GM12878 (cell line): ENCODE measurements around the gene RPS8. TPM values are rescaled to one million over a fixed set of nuclear protein-coding genes. Genes with fewer than 3 reads are reported as not detected.

Source experiments
- BACH1 ChIP-seq: fragments of 450-650 bp; IDR thresholded peaks from 2 replicates; pipeline ENCODE4 v1.6.1; 2017; ENCODE audit warnings: mild to moderate bottlenecking, borderline replicate concordance
- BRCA1 ChIP-seq: IDR thresholded peaks from 2 replicates; pipeline ENCODE4 v1.6.1; 2011; ENCODE audit warnings: low read depth, low read length, improper control_type of control experiment
- DPF2 ChIP-seq: fragments of 450-650 bp; IDR thresholded peaks from 2 replicates; pipeline ENCODE4 v1.6.1; 2017; ENCODE audit warnings: mild to moderate bottlenecking
- EED ChIP-seq: sonication (generic); IDR thresholded peaks from 2 replicates; pipeline ENCODE4 v1.6.1; 2016; ENCODE audit warnings: antibody characterized with exemption, low read depth
- EZH2 ChIP-seq: IDR thresholded peaks from 2 replicates; pipeline ENCODE4 v1.6.1; 2012; ENCODE audit warnings: low read depth, mild to moderate bottlenecking, control low read depth, inconsistent platforms, low read length, borderline replicate concordance; ENCODE audit not compliant: control insufficient read depth
- FOXK2 ChIP-seq: fragments of 450-650 bp; IDR thresholded peaks from 2 replicates; pipeline ENCODE4 v1.6.1; 2017; ENCODE audit warnings: mild to moderate bottlenecking, moderate library complexity
- GATAD2B ChIP-seq: fragments of 450-650 bp; conservative IDR thresholded peaks from 2 replicates; pipeline ENCODE4 v1.6.1; 2017; ENCODE audit warnings: low read depth, mild to moderate bottlenecking, moderate library complexity
- IRF4 ChIP-seq: IDR thresholded peaks from 2 replicates; pipeline ENCODE4 v1.6.1; 2011; ENCODE audit warnings: low read depth, low read length
- JUNB ChIP-seq: IDR thresholded peaks from 2 replicates; pipeline ENCODE4 v1.6.1; 2016; ENCODE audit warnings: antibody characterized with exemption, mild to moderate bottlenecking
- MTA2 ChIP-seq: fragments of 450-650 bp; IDR thresholded peaks from 2 replicates; pipeline ENCODE4 v1.6.1; 2016; ENCODE audit warnings: low read depth, mild to moderate bottlenecking, moderate library complexity
- NR2C1 ChIP-seq: fragments of 450-650 bp; IDR thresholded peaks from 2 replicates; pipeline ENCODE4 v1.6.1; 2017; ENCODE audit warnings: antibody characterized with exemption, mild to moderate bottlenecking, moderate library complexity
- NR2F1 ChIP-seq: fragments of 450-650 bp; conservative IDR thresholded peaks from 2 replicates; pipeline ENCODE4 v1.6.1; 2017; ENCODE audit warnings: mild to moderate bottlenecking
- NRF1 ChIP-seq: conservative IDR thresholded peaks from 2 replicates; pipeline ENCODE4 v1.6.1; 2011; ENCODE audit warnings: mild to moderate bottlenecking, low read depth, low read length, improper control_type of control experiment
- PAX8 ChIP-seq: fragments of 450-650 bp; IDR thresholded peaks from 2 replicates; pipeline ENCODE4 v1.6.1; 2017; ENCODE audit warnings: mild to moderate bottlenecking, moderate library complexity
- RAD51 ChIP-seq: fragments of 450-650 bp; IDR thresholded peaks from 2 replicates; pipeline ENCODE4 v1.6.1; 2016; ENCODE audit warnings: moderate library complexity, mild to moderate bottlenecking, inconsistent platforms
- SP1 ChIP-seq: IDR thresholded peaks from one replicate; pipeline ENCODE4 v1.6.1; 2011; ENCODE audit warnings: low read depth, low read length
- SRF ChIP-seq, 2 experiments: IDR thresholded peaks; 2 replicates each; pipeline ENCODE4 v1.6.1; 2011; ENCODE audit warnings: low read depth in 2 of 2, low read length in 2 of 2, mild to moderate bottlenecking in 1 of 2, moderate library complexity in 1 of 2
- STAT3 ChIP-seq: IDR thresholded peaks from 2 replicates; pipeline ENCODE4 v1.6.1; 2011; ENCODE audit warnings: low read depth, low read length, improper control_type of control experiment
- ZBTB33 ChIP-seq: fragments of 450-650 bp; IDR thresholded peaks from 2 replicates; pipeline ENCODE4 v1.6.1; 2017; ENCODE audit warnings: mild to moderate bottlenecking
- ZSCAN29 ChIP-seq: fragments of 450-650 bp; IDR thresholded peaks from 2 replicates; pipeline ENCODE4 v1.6.1; 2017; ENCODE audit warnings: mild to moderate bottlenecking, moderate library complexity
- polyA plus RNA-seq, 11 experiments: library from polyadenylated mRNA; depleted of rRNA in 4 of 11; unstranded in 6 of 11; stranded (reverse) in 5 of 11; fragments of >200 nt; fragmentation: Nextera tagmentation in 4 of 11; fragmentation: Illumina TruSeq in 1 of 11; extraction: Ambion mirVana in 4 of 11; extraction: Trizol in 1 of 11; gene quantifications; 1 replicate in 1 of 11; 2 replicates in 10 of 11; pipeline versions ENCODE4 v1.2.1 to v1.2.3, GENCODE V29; 2011 to 2016; ENCODE audit warnings: inconsistent platforms in 2 of 11, missing spikeins in 2 of 11, low read depth in 1 of 11
- total RNA-seq, 4 experiments: library from RNA; depleted of rRNA in 3 of 4; stranded (reverse); fragments of >200 nt in 3 of 4; fragmentation: Illumina TruSeq in 1 of 4; extraction: Trizol in 1 of 4; gene quantifications; 2 replicates each; pipeline versions ENCODE4 v1.2.1 to v1.2.3, GENCODE V29; 2013 to 2021
- TF ChIP-seq, protein P1 (sequence below): fragments of 450-650 bp; formaldehyde crosslinking; IDR thresholded peaks from 2 replicates; pipeline ENCODE4 v1.4.0; 2022; ENCODE audit warnings: mild to moderate bottlenecking, moderate library complexity
- TF ChIP-seq, protein P2 (sequence below): IDR thresholded peaks from 2 replicates; pipeline ENCODE4 v1.6.1; 2012; ENCODE audit warnings: low read depth, low read length, improper control_type of control experiment

Gene RPS8
- total and polyA plus RNA-seq, 10 of the 15 experiments (the other 5 are each of a cell fraction or from before 2014, with no cell fraction given), result 1,296 to 3,461 (median 2,877) TPM

- peak; percentile 81; the same call in 1 of the 2 replicates for TF ChIP-seq NR2F1
- no peak; the same call in 1 of the 2 replicates for TF ChIP-seq EED
- TF ChIP-seq RAD51, result peak; percentile 65
- TF ChIP-seq SP1, result peak; percentile 62
- peak; percentile 71 for TF ChIP-seq JUNB
- TF ChIP-seq ZBTB33, result no peak; the same call in 1 of the 2 replicates
- peak; percentile 85; the same call in 1 of the 2 replicates for TF ChIP-seq STAT3
- TF ChIP-seq NR2C1, result peak; percentile 30
- TF ChIP-seq, protein P1, sequence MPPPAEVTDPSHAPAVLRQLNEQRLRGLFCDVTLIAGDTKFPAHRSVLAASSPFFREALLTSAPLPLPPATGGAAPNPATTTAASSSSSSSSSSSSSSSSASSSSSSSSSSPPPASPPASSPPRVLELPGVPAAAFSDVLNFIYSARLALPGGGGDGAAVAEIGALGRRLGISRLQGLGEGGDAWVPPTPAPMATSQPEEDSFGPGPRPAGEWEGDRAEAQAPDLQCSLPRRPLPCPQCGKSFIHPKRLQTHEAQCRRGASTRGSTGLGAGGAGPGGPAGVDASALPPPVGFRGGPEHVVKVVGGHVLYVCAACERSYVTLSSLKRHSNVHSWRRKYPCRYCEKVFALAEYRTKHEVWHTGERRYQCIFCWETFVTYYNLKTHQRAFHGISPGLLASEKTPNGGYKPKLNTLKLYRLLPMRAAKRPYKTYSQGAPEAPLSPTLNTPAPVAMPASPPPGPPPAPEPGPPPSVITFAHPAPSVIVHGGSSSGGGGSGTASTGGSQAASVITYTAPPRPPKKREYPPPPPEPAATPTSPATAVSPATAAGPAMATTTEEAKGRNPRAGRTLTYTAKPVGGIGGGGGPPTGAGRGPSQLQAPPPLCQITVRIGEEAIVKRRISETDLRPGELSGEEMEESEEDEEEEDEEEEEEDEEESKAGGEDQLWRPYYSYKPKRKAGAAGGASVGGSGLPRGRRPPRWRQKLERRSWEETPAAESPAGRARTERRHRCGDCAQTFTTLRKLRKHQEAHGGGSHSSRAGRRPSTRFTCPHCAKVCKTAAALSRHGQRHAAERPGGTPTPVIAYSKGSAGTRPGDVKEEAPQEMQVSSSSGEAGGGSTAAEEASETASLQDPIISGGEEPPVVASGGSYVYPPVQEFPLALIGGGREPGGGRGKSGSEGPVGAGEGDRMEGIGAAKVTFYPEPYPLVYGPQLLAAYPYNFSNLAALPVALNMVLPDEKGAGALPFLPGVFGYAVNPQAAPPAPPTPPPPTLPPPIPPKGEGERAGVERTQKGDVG (CRISPR knock-in tag), result peak; percentile 91
- TF ChIP-seq PAX8, result peak; percentile 99
- TF ChIP-seq SRF (IDR thresholded peaks at IDR 0.05; ENCODE audit: low read depth in 2 of 2, low read length in 2 of 2), result 0 out of 4 replicates have a peak, but pooled peaks of 1 of the 2 experiments have one; percentile 1
- peak; percentile 98 for TF ChIP-seq BACH1
- no peak for TF ChIP-seq EZH2
- TF ChIP-seq ZSCAN29, result peak; percentile 84
- TF ChIP-seq FOXK2, result no peak
- no peak for TF ChIP-seq NRF1
- 0 out of 2 replicates have a peak, but pooled peaks have one; percentile 45 for TF ChIP-seq MTA2
- TF ChIP-seq, protein P2, sequence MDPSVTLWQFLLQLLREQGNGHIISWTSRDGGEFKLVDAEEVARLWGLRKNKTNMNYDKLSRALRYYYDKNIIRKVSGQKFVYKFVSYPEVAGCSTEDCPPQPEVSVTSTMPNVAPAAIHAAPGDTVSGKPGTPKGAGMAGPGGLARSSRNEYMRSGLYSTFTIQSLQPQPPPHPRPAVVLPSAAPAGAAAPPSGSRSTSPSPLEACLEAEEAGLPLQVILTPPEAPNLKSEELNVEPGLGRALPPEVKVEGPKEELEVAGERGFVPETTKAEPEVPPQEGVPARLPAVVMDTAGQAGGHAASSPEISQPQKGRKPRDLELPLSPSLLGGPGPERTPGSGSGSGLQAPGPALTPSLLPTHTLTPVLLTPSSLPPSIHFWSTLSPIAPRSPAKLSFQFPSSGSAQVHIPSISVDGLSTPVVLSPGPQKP, result peak; percentile 79; the same call in 1 of the 2 replicates
- TF ChIP-seq BRCA1, result no peak
- TF ChIP-seq IRF4, result peak; percentile 15; the same call in 1 of the 2 replicates
- TF ChIP-seq GATAD2B, result peak; percentile 46; the same call in 1 of the 2 replicates
- TF ChIP-seq DPF2, result peak; percentile 40; the same call in 1 of the 2 replicates
These were observed 44.4 kb downstream of the RPS8 start (continued) for GRCh38 chr1:44819608-44820327.
